ENCODE results near the gene ZFR.

DNA sequence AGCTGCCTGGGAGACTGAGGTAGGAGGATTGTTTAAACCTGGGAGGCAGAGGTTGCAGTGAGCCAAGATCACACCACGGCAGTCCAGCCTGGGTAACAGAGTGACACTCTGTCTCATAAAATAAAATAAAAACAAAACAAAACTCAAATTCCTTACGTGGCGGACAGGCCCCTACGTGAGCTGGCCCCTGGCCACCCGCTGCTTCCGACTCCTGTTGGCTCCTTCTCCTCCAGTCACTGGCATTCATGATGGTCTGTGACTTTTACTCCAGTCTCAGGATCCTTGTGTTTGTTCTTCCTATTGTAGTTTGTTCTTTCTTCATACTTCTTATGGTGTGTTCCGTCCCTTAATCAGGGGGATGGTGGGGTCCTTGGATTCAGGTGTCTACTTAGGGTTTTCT, 28.5 kb upstream of the ZFR start:
- TF ChIP-seq CTCF (IDR thresholded peaks at IDR 0.05) (no peak), POLR2A (IDR thresholded peaks at IDR 0.05) (no peak)
